ENCODE results near the gene WDR81.
"Not testable (repeated sequence)": the region's sequence is repeated elsewhere in the genome, so short reads cannot be mapped to it uniquely, and the experiment has no call there.

The WDR81 gene

GRCh38 chr17:1724351-1724868 is at the start of gene WDR81:
Gene WDR81, plus strand, starts transcription at chr17:1724704. Its CDS starts 256 bp downstream, at chr17:1724960.
- DNase-seq (ENCODE audit: low read depth): no peak

GRCh38 chr17:1676401-1676800 is 48.1 kb upstream of the WDR81 start:
- no peak for DNase-seq (ENCODE audit: low read depth)

- no peak for DNase-seq (ENCODE audit: low read depth)
Observed at GRCh38 chr17:1683459-1683858, 41.0 kb upstream of the WDR81 start.

- peak; percentile 83 for DNase-seq (ENCODE audit: low read depth)
Observed at GRCh38 chr17:1684378-1685189, 39.9 kb upstream of the WDR81 start, which contains the start of gene PRPF8. Gene PRPF8, minus strand, starts transcription at chr17:1684867. Its CDS starts 296 bp downstream, at chr17:1684571.

GRCh38 chr17:1686086-1686485 is 38.4 kb upstream of the WDR81 start:
- DNase-seq (ENCODE audit: low read depth): no peak

- not testable (repeated sequence) for DNase-seq (ENCODE audit: low read depth)
Observed at GRCh38 chr17:1688405-1688804, 36.1 kb upstream of the WDR81 start.

- no peak for DNase-seq (ENCODE audit: low read depth)
Observed at GRCh38 chr17:1690544-1691221, 33.8 kb upstream of the WDR81 start.

GRCh38 chr17:1693339-1693738 is 31.2 kb upstream of the WDR81 start:
- no peak for DNase-seq (ENCODE audit: low read depth)

GRCh38 chr17:1695365-1695764 is 29.1 kb upstream of the WDR81 start:
- no peak for DNase-seq (ENCODE audit: low read depth)

GRCh38 chr17:1697681-1698080 is 26.8 kb upstream of the WDR81 start:
- DNase-seq (ENCODE audit: low read depth): no peak

- not testable (repeated sequence) for DNase-seq (ENCODE audit: low read depth)
Observed at GRCh38 chr17:1699891-1700290, 24.6 kb upstream of the WDR81 start.

GRCh38 chr17:1703063-1703462 is 21.4 kb upstream of the WDR81 start:
- DNase-seq (ENCODE audit: low read depth): no peak

GRCh38 chr17:1705004-1705403 is 19.5 kb upstream of the WDR81 start:
- DNase-seq (ENCODE audit: low read depth): no peak

GRCh38 chr17:1707107-1707506 is 17.4 kb upstream of the WDR81 start:
- DNase-seq (ENCODE audit: low read depth): no peak

- DNase-seq (ENCODE audit: low read depth): not testable (repeated sequence)
Observed at GRCh38 chr17:1708791-1709346, 15.6 kb upstream of the WDR81 start.

- no peak for DNase-seq (ENCODE audit: low read depth)
Observed at GRCh38 chr17:1709403-1709951, 15.0 kb upstream of the WDR81 start.

GRCh38 chr17:1709971-1710806 is 14.3 kb upstream of the WDR81 start, which contains the start of gene TLCD2:
Gene TLCD2, minus strand, starts transcription at chr17:1710377. Its CDS starts 135 bp downstream, at chr17:1710242.
- DNase-seq (ENCODE audit: low read depth): no peak

- no peak for DNase-seq (ENCODE audit: low read depth)
Observed at GRCh38 chr17:1710807-1711553, 13.5 kb upstream of the WDR81 start.

- no peak for DNase-seq (ENCODE audit: low read depth)
Observed at GRCh38 chr17:1711804-1712203, 12.7 kb upstream of the WDR81 start.

GRCh38 chr17:1712271-1712670 is 12.2 kb upstream of the WDR81 start:
- no peak for DNase-seq (ENCODE audit: low read depth)

All from GM04503 (cell line).